GM19395 (cell line): ENCODE measurements around the gene ULK4.
"Not testable (repeated sequence)": the region's sequence is repeated elsewhere in the genome, so short reads cannot be mapped to it uniquely, and the experiment has no call there.

Source experiments
- ATAC-seq: cut with Tn5 transposase; IDR thresholded peaks from one replicate; pipeline ENCODE4 v1.9.1; 2021; ENCODE audit warnings: mild to moderate bottlenecking, moderate library complexity; ENCODE audit not compliant: unreplicated experiment

Gene ULK4

GRCh38 chr3:41583014-41583413 lies 378.9 kb downstream of the ULK4 start:
- ATAC-seq = no peak

GRCh38 chr3:41581700-41582099 lies 380.2 kb downstream of the ULK4 start:
- peak; percentile 99 for ATAC-seq

GRCh38 chr3:41580274-41580959 lies 381.5 kb downstream of the ULK4 start:
- no peak for ATAC-seq

DNA sequence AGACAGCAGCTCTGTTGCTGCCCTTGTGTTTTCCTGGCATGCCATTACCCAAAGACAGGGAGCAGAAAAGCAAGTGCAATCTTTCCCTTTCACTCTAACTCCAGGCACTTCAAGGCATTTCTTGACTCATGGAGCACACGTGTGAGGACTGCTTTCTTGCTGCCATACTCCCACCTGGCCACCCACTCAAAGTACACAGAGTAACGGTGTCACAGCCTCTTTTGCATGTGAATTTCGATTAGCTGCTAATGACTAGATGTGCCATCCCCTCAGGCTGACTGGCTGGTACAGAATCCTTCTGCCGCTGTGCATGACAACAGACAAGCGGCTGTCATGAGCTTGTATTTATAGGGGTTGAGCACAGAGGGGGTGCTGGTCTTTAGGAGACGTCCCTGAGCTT lies 382.0 kb downstream of the ULK4 start:
- no peak for ATAC-seq

DNA sequence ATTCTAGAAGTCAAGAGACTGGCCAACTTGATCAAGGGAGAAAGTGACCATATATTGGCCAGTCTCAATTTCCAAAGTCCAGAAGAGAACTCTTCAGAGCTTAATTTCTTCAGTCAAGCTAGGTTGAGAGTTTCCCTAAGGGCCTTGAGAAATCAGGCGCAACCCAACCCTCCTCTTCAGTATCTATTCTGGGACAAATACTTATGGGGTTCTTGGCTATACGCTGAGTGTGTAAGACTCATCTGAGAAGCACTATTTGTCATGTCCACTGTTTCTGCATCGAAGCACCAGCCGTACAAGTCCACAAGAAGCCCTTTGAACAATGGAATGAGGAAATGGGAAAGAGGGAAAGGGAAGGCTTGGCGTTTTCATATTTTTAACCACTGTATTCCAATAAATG lies 383.1 kb downstream of the ULK4 start:
- ATAC-seq = no peak

DNA sequence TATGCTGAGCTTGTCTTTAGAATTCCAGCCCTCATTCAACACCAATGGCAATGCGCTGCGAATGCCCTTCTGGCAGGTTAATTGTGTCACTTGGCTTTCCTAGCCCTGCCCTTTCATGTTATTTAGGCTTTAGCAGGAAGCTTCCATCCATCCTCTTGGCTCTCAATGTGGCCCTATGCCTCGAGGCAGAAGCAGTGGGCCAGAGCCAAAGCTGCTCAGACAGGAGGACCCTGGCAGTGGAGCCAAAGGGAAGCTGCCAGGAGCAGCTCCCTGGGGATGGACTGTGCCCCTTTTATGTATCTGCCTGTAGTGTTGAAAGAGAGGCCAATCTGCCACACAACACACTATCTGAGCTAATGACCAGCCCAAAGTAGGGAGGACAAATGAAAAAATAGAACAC lies 386.2 kb downstream of the ULK4 start:
- no peak for ATAC-seq

DNA sequence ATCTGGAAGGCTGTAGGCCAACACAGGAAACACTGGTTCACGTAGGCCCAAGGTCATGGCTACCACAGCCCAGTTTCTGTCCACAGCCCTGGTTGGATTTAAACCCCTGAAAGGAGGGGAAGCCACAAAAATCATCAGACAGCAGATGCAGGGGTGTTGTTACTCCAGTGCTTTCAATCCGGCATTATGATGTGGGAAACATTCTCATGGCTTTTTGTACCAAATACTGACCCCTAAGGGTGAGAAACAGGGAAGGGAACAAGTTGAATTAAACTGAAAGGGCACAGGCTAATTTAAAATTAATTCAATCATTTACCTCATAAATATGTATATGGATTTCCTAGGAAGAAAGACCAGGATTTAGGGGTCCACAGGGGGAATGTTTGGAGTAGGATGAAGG lies 387.0 kb downstream of the ULK4 start:
- no peak for ATAC-seq

- no peak for ATAC-seq
These were observed 388.3 kb downstream of the ULK4 start for GRCh38 chr3:41573591-41573990.

GRCh38 chr3:41572092-41572491 lies 389.8 kb downstream of the ULK4 start:
- ATAC-seq = no peak

GRCh38 chr3:41569632-41570305 lies 392.1 kb downstream of the ULK4 start:
- no peak for ATAC-seq

DNA sequence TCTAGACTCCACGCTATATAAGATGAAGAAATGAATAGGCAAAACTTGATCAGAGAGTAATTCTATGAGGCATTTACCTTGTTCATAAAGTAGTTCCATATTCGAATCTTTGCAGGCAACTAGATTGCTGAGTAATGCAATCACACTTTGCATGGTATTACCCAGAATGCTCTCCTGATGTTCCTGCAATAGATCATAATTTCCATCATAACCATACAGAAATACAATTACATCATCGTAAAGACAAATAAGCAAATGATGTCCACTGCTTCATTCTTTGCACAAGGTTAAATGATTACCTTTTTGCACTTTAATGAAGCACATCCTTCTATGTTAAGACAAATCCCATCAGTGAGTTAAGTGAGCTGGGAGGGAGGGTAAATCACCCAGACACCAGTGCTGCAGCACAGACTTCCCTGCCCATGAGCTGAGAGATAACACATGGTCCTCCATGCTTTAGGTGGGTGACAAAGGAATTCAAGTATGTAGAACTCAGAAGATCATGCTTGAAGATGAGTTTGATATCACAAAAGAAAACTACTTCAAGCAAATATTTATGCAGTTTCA lies 395.9 kb downstream of the ULK4 start:
- ATAC-seq = no peak

GRCh38 chr3:41565003-41565402 lies 396.9 kb downstream of the ULK4 start:
- no peak for ATAC-seq

- ATAC-seq = not testable (repeated sequence)
These were observed 405.7 kb downstream of the ULK4 start for GRCh38 chr3:41556245-41556644.

DNA sequence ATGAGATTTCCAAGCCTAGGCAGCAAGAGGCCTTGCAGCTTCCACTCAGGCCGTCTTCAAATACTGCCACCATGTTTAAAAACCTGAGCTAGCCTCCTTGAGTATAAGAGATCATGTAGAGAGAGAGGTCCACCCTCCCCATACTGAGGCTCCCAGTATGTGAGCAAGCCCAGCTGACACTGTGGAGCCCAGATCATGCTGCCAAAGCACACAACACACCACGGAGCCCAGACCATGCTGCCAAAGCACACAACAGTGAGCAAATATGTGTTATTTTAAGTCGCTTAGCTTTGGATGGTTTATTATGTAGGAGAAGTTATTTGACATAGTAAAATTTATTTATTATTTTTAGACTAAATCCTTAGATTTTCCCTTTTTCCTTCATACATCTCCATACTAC lies 428.9 kb downstream of the ULK4 start:
- no peak for ATAC-seq

GRCh38 chr3:41526995-41527573 lies 434.8 kb downstream of the ULK4 start:
- no peak for ATAC-seq

DNA sequence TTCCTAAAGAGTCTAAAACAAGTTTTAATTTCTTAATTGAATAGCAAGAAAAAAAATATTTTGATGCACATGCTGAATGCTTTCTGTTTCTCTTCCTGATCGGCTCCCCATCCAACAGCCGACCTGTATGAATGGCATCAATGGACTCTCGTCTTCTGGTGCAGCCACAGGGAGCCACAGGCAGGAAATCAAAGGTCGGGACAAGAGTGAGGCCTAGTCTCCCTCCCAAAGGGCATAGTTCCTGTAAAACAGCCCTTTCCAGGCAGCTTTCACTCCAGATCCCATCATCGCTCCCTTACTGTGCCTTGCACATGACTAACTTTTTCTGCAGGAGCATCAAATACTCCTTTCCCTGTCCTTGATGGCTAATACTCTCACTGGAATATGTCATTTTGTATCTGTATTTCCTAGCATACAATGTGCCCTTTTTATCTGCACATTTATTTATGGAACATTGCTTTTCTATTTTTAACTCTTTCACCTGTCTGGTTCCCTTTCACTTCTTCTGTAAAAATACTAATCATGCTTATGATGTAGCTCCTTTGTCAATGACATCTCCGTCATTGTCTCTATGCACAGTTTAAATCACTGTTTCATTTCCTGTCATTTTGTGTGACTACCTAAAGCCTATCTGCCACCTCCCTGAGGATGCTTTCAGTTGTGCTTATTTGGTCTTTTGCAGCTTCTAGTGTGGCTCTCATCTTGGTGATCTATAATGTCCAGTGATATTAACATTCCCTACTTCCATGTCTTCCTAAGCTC lies 436.4 kb downstream of the ULK4 start:
- ATAC-seq = peak; percentile 49

GRCh38 chr3:41523897-41524296 lies 438.0 kb downstream of the ULK4 start:
- ATAC-seq = no peak

- peak; percentile 76 for ATAC-seq
These were observed 439.3 kb downstream of the ULK4 start for GRCh38 chr3:41522612-41523011.

DNA sequence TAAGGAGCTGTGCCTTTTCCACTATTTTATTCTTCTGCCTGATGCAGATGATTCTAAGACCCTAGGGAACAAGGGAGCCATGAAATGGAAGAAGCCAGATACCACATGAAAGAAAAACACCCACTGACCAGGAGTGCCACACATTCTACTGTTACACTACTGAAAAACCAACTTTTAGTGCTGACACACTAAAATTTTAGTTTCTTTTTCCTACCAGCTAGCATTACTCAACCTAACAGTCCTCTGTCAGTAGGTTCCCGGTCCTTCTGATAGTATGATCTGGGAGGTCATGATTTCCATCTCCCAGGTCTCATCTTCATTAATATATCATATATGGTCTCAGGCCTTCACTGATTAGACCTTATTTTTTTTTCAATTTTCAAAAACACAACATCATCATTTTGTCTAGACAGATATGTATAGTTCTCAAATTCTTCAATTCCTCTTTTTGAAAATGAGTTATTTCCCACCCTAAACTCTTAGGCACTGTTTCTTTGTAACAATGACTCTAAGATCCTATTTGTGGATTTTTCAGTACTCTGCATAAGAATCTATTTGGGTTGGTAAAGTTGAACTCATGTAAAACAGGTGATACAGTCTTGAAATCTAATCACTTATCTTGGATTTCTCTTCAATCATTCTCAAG lies 440.8 kb downstream of the ULK4 start:
- no peak for ATAC-seq

DNA sequence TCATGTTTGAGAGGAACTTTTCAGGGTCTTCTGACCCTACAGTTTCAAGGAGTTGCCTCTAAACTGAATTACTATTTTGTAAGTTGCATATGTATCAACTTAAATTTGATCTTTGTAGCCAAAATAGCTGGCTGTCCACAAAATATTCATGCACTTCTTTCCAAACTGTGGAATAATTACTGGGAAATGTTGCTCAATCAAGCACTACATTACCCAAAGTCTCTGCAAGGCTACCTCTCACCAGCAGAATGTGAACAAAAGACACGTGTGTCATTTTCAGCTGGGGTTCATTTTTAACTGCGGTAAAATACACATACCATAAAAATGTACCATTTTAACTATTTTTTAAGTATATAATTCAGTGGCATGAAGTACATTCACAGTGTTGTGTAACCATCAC lies 442.2 kb downstream of the ULK4 start:
- no peak for ATAC-seq

- no peak for ATAC-seq
These were observed 443.3 kb downstream of the ULK4 start for GRCh38 chr3:41518626-41519025.
